ENCODE measurements around the gene SPOCK2.
"Not testable (repeated sequence)": the region's sequence is repeated elsewhere in the genome, so short reads cannot be mapped to it uniquely, and the experiment has no call there.

SPOCK2 gene

GRCh38 chr10:72050873-72051272 lies 37.5 kb downstream of the SPOCK2 start:
- no peak for DNase-seq

- DNase-seq, result no peak
These were observed 38.2 kb downstream of the SPOCK2 start for GRCh38 chr10:72049969-72050781.

- no peak for DNase-seq
These were observed 38.9 kb downstream of the SPOCK2 start for GRCh38 chr10:72049472-72049871.

- DNase-seq, result peak; percentile 94 to 95
These were observed 39.8 kb downstream of the SPOCK2 start for GRCh38 chr10:72048450-72049124.

GRCh38 chr10:72045586-72045985 lies 42.8 kb downstream of the SPOCK2 start:
- no peak for DNase-seq

- DNase-seq, result no peak
These were observed 43.8 kb downstream of the SPOCK2 start for GRCh38 chr10:72044417-72045041.

- no peak for DNase-seq
These were observed 45.1 kb downstream of the SPOCK2 start for GRCh38 chr10:72043016-72043834.

- no peak for DNase-seq
These were observed 46.9 kb downstream of the SPOCK2 start for GRCh38 chr10:72041491-72041890.

GRCh38 chr10:72039377-72039776 lies 49.0 kb downstream of the SPOCK2 start:
- DNase-seq, result no peak

GRCh38 chr10:72038458-72039001 lies 49.8 kb downstream of the SPOCK2 start:
- no peak for DNase-seq

GRCh38 chr10:72037811-72038210 lies 50.5 kb downstream of the SPOCK2 start:
- no peak for DNase-seq

- DNase-seq, result no peak
These were observed 51.1 kb downstream of the SPOCK2 start for GRCh38 chr10:72037266-72037665.

GRCh38 chr10:72035252-72035887 lies 53.0 kb downstream of the SPOCK2 start:
- no peak for DNase-seq

- no peak for DNase-seq
These were observed 53.6 kb downstream of the SPOCK2 start for GRCh38 chr10:72034761-72035160.

GRCh38 chr10:72034040-72034499 lies 54.3 kb downstream of the SPOCK2 start:
- no peak for DNase-seq

- not testable (repeated sequence) for DNase-seq
These were observed 55.8 kb downstream of the SPOCK2 start for GRCh38 chr10:72032409-72033162.

GRCh38 chr10:72031706-72032105 lies 56.6 kb downstream of the SPOCK2 start:
- DNase-seq, result no peak

- DNase-seq, result no peak
These were observed 57.4 kb downstream of the SPOCK2 start for GRCh38 chr10:72030762-72031543.

GRCh38 chr10:72029414-72029813 lies 58.9 kb downstream of the SPOCK2 start:
- no peak for DNase-seq

- no peak for DNase-seq
These were observed 60.9 kb downstream of the SPOCK2 start for GRCh38 chr10:72027498-72027897.

Measured in stimulated activated CD4-positive, alpha-beta T cell treated with anti-CD3 and anti-CD28 coated beads, Interleukin-2, amount 100 ng/mL, for 24 hours (primary cell).